Brain microvascular endothelial cell (primary cell): ENCODE data around the gene MYH10.

Experiments
- DNase-seq: peaks from one replicate; pipeline ENCODE4 v3.0.0-alpha.2; 2020
- H3K27ac ChIP-seq: fragments of 250-450 bp; sonication (Bioruptor Pico); 2 replicates; pipeline ENCODE4 v1.5.1; 2020; ENCODE audit warnings: mild to moderate bottlenecking, moderate library complexity
- H3K27me3 ChIP-seq: fragments of 250-450 bp; sonication (Bioruptor Pico); replicated peaks from 2 replicates; pipeline ENCODE4 v1.5.1; 2020; ENCODE audit warnings: mild to moderate bottlenecking
- H3K36me3 ChIP-seq: fragments of 250-450 bp; sonication (Bioruptor Pico); replicated peaks from 2 replicates; pipeline ENCODE4 v1.5.1; 2020; ENCODE audit warnings: mild to moderate bottlenecking
- H3K4me3 ChIP-seq: 2 replicates; pipeline ENCODE4 v1.5.1; 2011; ENCODE audit warnings: low read depth, mild to moderate bottlenecking, control low read depth, low read length, moderate library complexity
- CTCF ChIP-seq: IDR thresholded peaks from 2 replicates; pipeline ENCODE4 v1.5.1; 2011; ENCODE audit warnings: low read depth, mild to moderate bottlenecking, moderate library complexity, low read length, control low read depth, inconsistent platforms; ENCODE audit errors: missing control alignments
- in situ Hi-C: cut with HindIII; loops from 2 replicates; pipeline ENCODE4 v1.10.0; 2017; ENCODE audit warnings: low sequenced_read_pairs, low pct_ligation_motif_present

The MYH10 gene

GRCh38 chr17:8514801-8515200, 115.7 kb downstream of the MYH10 start:
- H3K36me3 ChIP-seq, result peaks cover 64% of the 10 kb centered on the region
- H3K27me3 ChIP-seq, result no peaks in the 10 kb centered on the region
- in situ Hi-C loops, result no loop called here
- DNase-seq, result no peak
- H3K4me3 ChIP-seq, result no peak overlapping the region
- H3K27ac ChIP-seq, result no peak overlapping the region
- no peak for TF ChIP-seq CTCF

DNA sequence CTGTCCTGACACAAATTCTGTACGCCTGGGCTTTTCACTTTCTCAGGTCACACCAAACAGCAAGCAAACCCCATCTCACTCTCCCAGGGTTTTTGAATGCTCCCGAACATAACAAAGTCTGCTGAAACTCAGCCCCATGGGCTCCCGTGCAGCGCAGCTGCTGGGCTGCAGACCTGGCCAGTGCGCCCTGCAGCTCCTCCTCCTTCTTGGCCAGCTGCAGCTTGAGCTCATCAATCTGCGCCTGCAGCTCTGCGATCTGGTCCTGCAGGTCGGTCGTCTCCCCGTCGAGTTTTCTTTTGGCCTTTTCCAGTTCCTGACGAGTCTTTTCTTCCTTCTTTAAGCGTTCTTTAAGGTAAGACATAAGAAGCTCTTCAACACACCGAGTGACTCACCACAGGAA, 124.4 kb downstream of the MYH10 start:
- no peak for DNase-seq
- peaks cover 50% of the 10 kb centered on the region for H3K36me3 ChIP-seq
- in situ Hi-C loops, result no loop called here

GRCh38 chr17:8504460-8505207, 125.9 kb downstream of the MYH10 start:
- DNase-seq, result no peak
- Histone ChIP-seq H3K27ac (no peak overlapping the region), H3K27me3 (no peaks in the 10 kb centered on the region), H3K36me3 (peaks cover 59% of the 10 kb centered on the region), H3K4me3 (no peak overlapping the region)
- in situ Hi-C loops, result no loop called here
- TF ChIP-seq CTCF, result no peak

More for the DNA sequence above, 124.4 kb downstream of the MYH10 start:
- Histone ChIP-seq H3K27me3 (no peaks in the 10 kb centered on the region), H3K27ac (no peak overlapping the region), H3K4me3 (no peak overlapping the region)
- TF ChIP-seq CTCF, result no peak

- peaks cover 61% of the 10 kb centered on the region for H3K36me3 ChIP-seq
- no peak for TF ChIP-seq CTCF
- no peaks in the 10 kb centered on the region for H3K27me3 ChIP-seq
- no peak for DNase-seq
- no peak overlapping the region for H3K4me3 ChIP-seq
- in situ Hi-C loops, result no loop called here
- H3K27ac ChIP-seq, result no peak overlapping the region
These were observed 126.7 kb downstream of the MYH10 start for GRCh38 chr17:8503807-8504206.

GRCh38 chr17:8503368-8503767, 127.2 kb downstream of the MYH10 start:
- Histone ChIP-seq H3K27me3 (no peaks in the 10 kb centered on the region), H3K36me3 (peaks cover 60% of the 10 kb centered on the region), H3K4me3 (no peak overlapping the region), H3K27ac (no peak overlapping the region)
- no peak for DNase-seq
- no peak for TF ChIP-seq CTCF
- in situ Hi-C loops, result no loop called here

- no peak for TF ChIP-seq CTCF
- H3K4me3 ChIP-seq, result no peak overlapping the region
- no peak for DNase-seq
- no peaks in the 10 kb centered on the region for H3K27me3 ChIP-seq
- in situ Hi-C loops, result no loop called here
- H3K36me3 ChIP-seq, result peaks cover 57% of the 10 kb centered on the region
- H3K27ac ChIP-seq, result no peak overlapping the region
These were observed 128.4 kb downstream of the MYH10 start for GRCh38 chr17:8502126-8502525.
